GM23338 (cell line): ENCODE measurements around the gene TSC22D2. TPM values are rescaled to one million over a fixed set of nuclear protein-coding genes. Genes with fewer than 3 reads are reported as not detected.

ENCODE experiments used
- ATAC-seq: fragments of 200-7000 bp; cut with Tn5 transposase; 3 replicates; pipeline ENCODE4 v1.9.1; 2020
- DNase-seq: peaks from one replicate; pipeline ENCODE4 v3.0.0-alpha.2; 2015; ENCODE audit warnings: low spot score
- H2AFZ ChIP-seq: fragments of 200-600 bp; sonication (generic); 2 replicates; pipeline ENCODE4 v1.8.0; 2016; ENCODE audit warnings: antibody characterized with exemption, mild to moderate bottlenecking, moderate library complexity
- H3F3A ChIP-seq: fragments of 200-600 bp; sonication (generic); replicated peaks from 2 replicates; pipeline ENCODE4 v1.8.0; 2017; ENCODE audit warnings: antibody characterized with exemption, mixed run types, low read depth
- H3K27ac ChIP-seq: fragments of 200-600 bp; sonication (generic); 2 replicates; pipeline ENCODE4 v1.6.1; 2016; ENCODE audit warnings: low read depth
- H3K27me3 ChIP-seq: fragments of 200-600 bp; sonication (generic); 2 replicates; pipeline ENCODE4 v1.8.0; 2016; ENCODE audit warnings: mild to moderate bottlenecking, mixed run types, moderate library complexity; ENCODE audit not compliant: insufficient read depth
- H3K36me3 ChIP-seq: fragments of 200-600 bp; sonication (generic); 2 replicates; pipeline ENCODE4 v1.8.0; 2016; ENCODE audit warnings: mild to moderate bottlenecking; ENCODE audit not compliant: insufficient read depth
- H3K4me1 ChIP-seq: fragments of 200-600 bp; sonication (generic); 2 replicates; pipeline ENCODE4 v1.8.0; 2016; ENCODE audit warnings: mild to moderate bottlenecking, moderate library complexity; ENCODE audit not compliant: insufficient read depth
- H3K4me2 ChIP-seq: fragments of 200-600 bp; sonication (generic); 2 replicates; pipeline ENCODE4 v1.7.1; 2017; ENCODE audit warnings: mixed run types
- H3K4me3 ChIP-seq: fragments of 200-600 bp; sonication (generic); 2 replicates; pipeline ENCODE4 v1.6.1; 2016; ENCODE audit warnings: mixed run types
- H3K79me2 ChIP-seq: fragments of 200-600 bp; sonication (generic); replicated peaks from 2 replicates; pipeline ENCODE4 v1.8.0; 2017; ENCODE audit warnings: mild to moderate bottlenecking; ENCODE audit not compliant: insufficient read depth
- H3K9me2 ChIP-seq: fragments of 200-600 bp; sonication (generic); 2 replicates; pipeline ENCODE4 v1.8.0; 2017; ENCODE audit not compliant: insufficient read depth
- H4K20me1 ChIP-seq: fragments of 200-600 bp; sonication (generic); replicated peaks from 2 replicates; pipeline ENCODE4 v1.8.0; 2017; ENCODE audit warnings: mild to moderate bottlenecking; ENCODE audit not compliant: insufficient read depth
- H3K27ac Mint-ChIP-seq: 2 replicates; pipeline ENCODE4 v1.8.0; 2020; ENCODE audit warnings: inconsistent platforms, mild to moderate bottlenecking, moderate library complexity, mixed read lengths
- H3K27me3 Mint-ChIP-seq: 3 replicates; pipeline ENCODE4 v1.8.0; 2022; ENCODE audit warnings: low read depth, mild to moderate bottlenecking, moderate library complexity, mixed read lengths, inconsistent platforms; ENCODE audit not compliant: insufficient read depth, poor library complexity
- H3K36me3 Mint-ChIP-seq: 3 replicates; pipeline ENCODE4 v1.8.0; 2021; ENCODE audit warnings: low read depth, mild to moderate bottlenecking, inconsistent platforms, moderate library complexity, mixed read lengths
- H3K4me1 Mint-ChIP-seq: 3 replicates; pipeline ENCODE4 v1.8.0; 2020; ENCODE audit warnings: mild to moderate bottlenecking, inconsistent platforms, mixed read lengths
- H3K4me3 Mint-ChIP-seq: 3 replicates; pipeline ENCODE4 v1.8.0; 2021; ENCODE audit warnings: moderate library complexity, mild to moderate bottlenecking, inconsistent platforms, mixed read lengths
- H3K9me3 Mint-ChIP-seq: 3 replicates; pipeline ENCODE4 v1.8.0; 2020; ENCODE audit warnings: moderate library complexity, mild to moderate bottlenecking, inconsistent platforms, mixed read lengths
- CREB1 ChIP-seq: fragments of 250-450 bp; sonication (Bioruptor Pico); IDR thresholded peaks from 2 replicates; pipeline ENCODE4 v1.5.0; 2020; ENCODE audit warnings: low read depth, mild to moderate bottlenecking, moderate library complexity
- CTCF ChIP-seq, 2 experiments: fragments of 200-600 bp in 1 of 2; sonication (generic) in 1 of 2; conservative IDR thresholded peaks; 2 replicates each; pipeline versions ENCODE4 v1.5.1 to v1.6.1; 2016 to 2017; ENCODE audit warnings: antibody characterized with exemption in 2 of 2, low read depth in 2 of 2, mild to moderate bottlenecking in 2 of 2, moderate library complexity in 1 of 2
- ETS1 ChIP-seq: IDR thresholded peaks from 2 replicates; pipeline ENCODE4 v1.6.1; 2016; ENCODE audit warnings: antibody characterized with exemption
- JUNB ChIP-seq: IDR thresholded peaks from one replicate; pipeline ENCODE4 v1.6.1; 2016; ENCODE audit warnings: antibody characterized with exemption; ENCODE audit not compliant: unreplicated experiment
- NANOG ChIP-seq: IDR thresholded peaks from 2 replicates; pipeline ENCODE4 v1.6.1; 2016; ENCODE audit warnings: antibody characterized with exemption, borderline replicate concordance
- POLR2AphosphoS5 ChIP-seq: IDR thresholded peaks from 2 replicates; pipeline ENCODE4 v1.6.1; 2016; ENCODE audit warnings: antibody characterized with exemption, low read depth
- REST ChIP-seq: IDR thresholded peaks from one replicate; pipeline ENCODE4 v1.6.1; 2018; ENCODE audit warnings: antibody characterized with exemption; ENCODE audit not compliant: unreplicated experiment
- STAT1 ChIP-seq: IDR thresholded peaks from one replicate; pipeline ENCODE4 v1.6.1; 2016; ENCODE audit warnings: antibody characterized with exemption; ENCODE audit not compliant: unreplicated experiment
- ZNF114 ChIP-seq: fragments of 250-450 bp; sonication (Bioruptor Pico); IDR thresholded peaks from 2 replicates; pipeline ENCODE4 v1.5.0; 2020; ENCODE audit warnings: mild to moderate bottlenecking, moderate library complexity
- ZNF331 ChIP-seq: fragments of 250-450 bp; sonication (Bioruptor Pico); IDR thresholded peaks from 2 replicates; pipeline ENCODE4 v1.5.0; 2020; ENCODE audit warnings: low read depth, mild to moderate bottlenecking, moderate library complexity
- ZNF462 ChIP-seq: fragments of 250-450 bp; sonication (Bioruptor Pico); IDR thresholded peaks from 2 replicates; pipeline ENCODE4 v1.5.0; 2020; ENCODE audit warnings: mild to moderate bottlenecking, moderate library complexity
- polyA plus RNA-seq: library from polyadenylated mRNA; unstranded; fragments of >200 nt; fragmentation: Nextera tagmentation; extraction: Ambion mirVana; gene quantifications from 2 replicates; pipeline ENCODE4 v1.2.1, GENCODE V29; 2016
- total RNA-seq: library from RNA; depleted of rRNA; stranded (reverse); fragments of >200 nt; shearing (Covaris generic); gene quantifications from 2 replicates; pipeline ENCODE4 v1.2.3, GENCODE V29; 2014

The TSC22D2 gene
- total and polyA plus RNA-seq, 2 experiments from 2014 or later = 18.6 to 34.2 TPM

- TF ChIP-seq ZNF462 (CRISPR knock-in tag) (no peak), ZNF331 (no peak), JUNB (no peak), ZNF114 (CRISPR knock-in tag) (no peak), CTCF (conservative IDR thresholded peaks at IDR 0.05; ENCODE audit: low read depth in 2 of 2) (no peak), STAT1 (no peak), NANOG (no peak)
These were observed 11.6 kb upstream of the TSC22D2 start (continued) for GRCh38 chr3:150396491-150396890.

- Histone ChIP-seq H3K9me2 (no peaks in the 10 kb centered on the region), H3K27ac (no peak overlapping the region), H3K4me3 (no peak overlapping the region), H3K79me2 (no peaks in the 10 kb centered on the region), H2AFZ (no peak overlapping the region), H4K20me1 (no peaks in the 10 kb centered on the region), H3K4me1 (no peaks in the 10 kb centered on the region), H3F3A (no peaks in the 10 kb centered on the region), H3K27me3 (no peaks in the 10 kb centered on the region), H3K36me3 (no peaks in the 10 kb centered on the region), H3K4me2 (no peak overlapping the region)
- H3K9me3 Mint-ChIP-seq = no peaks in the 10 kb centered on the region
- H3K4me1 Mint-ChIP-seq = peaks cover 3% of the 10 kb centered on the region; the same call in 2 of the 3 replicates
- H3K27ac Mint-ChIP-seq = no peak overlapping the region
- no peak for ATAC-seq
- DNase-seq = no peak
- no peak overlapping the region for H3K4me3 Mint-ChIP-seq
- H3K36me3 Mint-ChIP-seq = no peaks in the 10 kb centered on the region
- H3K27me3 Mint-ChIP-seq = no peaks in the 10 kb centered on the region
- TF ChIP-seq ETS1 (no peak), POLR2AphosphoS5 (no peak), ZNF331 (no peak), REST (no peak), STAT1 (no peak), JUNB (no peak), CREB1 (CRISPR knock-in tag) (no peak), NANOG (no peak)
These were observed 11.0 kb upstream of the TSC22D2 start for GRCh38 chr3:150396956-150397550.
